Measurements from ENCODE around the gene DNAJC7.
A peak's percentile ranks its signal among the peaks of the same experiment; 100 is the strongest.
"Not testable (repeated sequence)": the region's sequence is repeated elsewhere in the genome, so short reads cannot be mapped to it uniquely, and the experiment has no call there.

DNAJC7 gene

GRCh38 chr17:42010898-42011516 is 6.2 kb downstream of the DNAJC7 start:
- no peak for DNase-seq (ENCODE audit: low read depth)

GRCh38 chr17:42010266-42010680 is 7.0 kb downstream of the DNAJC7 start:
- DNase-seq (ENCODE audit: low read depth): not testable (repeated sequence)

GRCh38 chr17:42009170-42009569 is 8.1 kb downstream of the DNAJC7 start:
- no peak for DNase-seq (ENCODE audit: low read depth)

GRCh38 chr17:42005166-42005565 is 12.1 kb downstream of the DNAJC7 start:
- no peak for DNase-seq (ENCODE audit: low read depth)

- peak; percentile 34 for DNase-seq (ENCODE audit: low read depth)
Observed at GRCh38 chr17:42002792-42003301, 14.4 kb downstream of the DNAJC7 start.

GRCh38 chr17:42002175-42002791 is 15.0 kb downstream of the DNAJC7 start:
- DNase-seq (ENCODE audit: low read depth): no peak

GRCh38 chr17:42001729-42002128 is 15.5 kb downstream of the DNAJC7 start:
- no peak for DNase-seq (ENCODE audit: low read depth)

- DNase-seq (ENCODE audit: low read depth): no peak
Observed at GRCh38 chr17:42000413-42001133, 16.7 kb downstream of the DNAJC7 start.

GRCh38 chr17:41998497-41998896 is 18.7 kb downstream of the DNAJC7 start:
- DNase-seq (ENCODE audit: low read depth): no peak

- no peak for DNase-seq (ENCODE audit: low read depth)
Observed at GRCh38 chr17:41996855-41997164, 20.4 kb downstream of the DNAJC7 start.

- DNase-seq (ENCODE audit: low read depth): no peak
Observed at GRCh38 chr17:41992576-41992975, 24.7 kb downstream of the DNAJC7 start.

- no peak for DNase-seq (ENCODE audit: low read depth)
Observed at GRCh38 chr17:41989702-41990419, 27.4 kb downstream of the DNAJC7 start.

GRCh38 chr17:41988418-41988817 is 28.8 kb downstream of the DNAJC7 start:
- no peak for DNase-seq (ENCODE audit: low read depth)

GRCh38 chr17:41987642-41988041 is 29.6 kb downstream of the DNAJC7 start:
- DNase-seq (ENCODE audit: low read depth): no peak

GRCh38 chr17:41986634-41987033 is 30.6 kb downstream of the DNAJC7 start:
- no peak for DNase-seq (ENCODE audit: low read depth)

GRCh38 chr17:41985919-41986318 is 31.3 kb downstream of the DNAJC7 start:
- DNase-seq (ENCODE audit: low read depth): no peak

- DNase-seq (ENCODE audit: low read depth): no peak
Observed at GRCh38 chr17:41984454-41984853, 32.8 kb downstream of the DNAJC7 start.

GRCh38 chr17:41982026-41982760 is 35.0 kb downstream of the DNAJC7 start:
- DNase-seq (ENCODE audit: low read depth): no peak

- no peak for DNase-seq (ENCODE audit: low read depth)
Observed at GRCh38 chr17:41977991-41978390, 39.2 kb downstream of the DNAJC7 start.

- no peak for DNase-seq (ENCODE audit: low read depth)
Observed at GRCh38 chr17:41976142-41976768, 41.0 kb downstream of the DNAJC7 start.

Data from non-pigmented ciliary epithelial cell (primary cell).